ENCODE measurements around the gene PRR3.

PRR3 gene

GRCh38 chr6:30571075-30571761 lies 14.1 kb downstream of the PRR3 start, which contains the start of gene ABCF1:
TSS of gene ABCF1 (plus strand) at chr6:30571442. CDS start at chr6:30571488, 46 bp downstream.
- H4K20me1 ChIP-seq (ENCODE audit: insufficient read depth, low read length): peaks cover 31% of the 10 kb centered on the region

DNA sequence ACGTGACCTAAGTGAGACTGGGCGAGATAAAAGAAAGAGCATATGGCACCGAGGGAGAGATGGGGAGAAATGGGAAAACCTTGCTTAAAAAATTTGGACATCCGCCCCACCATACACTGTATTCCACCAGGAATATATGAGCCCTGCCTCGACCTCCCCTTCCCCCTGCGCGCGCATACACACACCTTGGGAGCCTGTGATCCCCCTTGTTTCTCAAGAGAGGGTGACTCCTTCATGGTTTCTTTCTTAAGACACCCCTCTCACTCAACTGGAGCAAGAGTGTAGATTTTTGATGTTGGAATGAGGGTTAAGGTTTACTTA lies 14.6 kb downstream of the PRR3 start:
- peaks cover 31% of the 10 kb centered on the region for H4K20me1 ChIP-seq (ENCODE audit: insufficient read depth, low read length)
- H3K79me2 ChIP-seq (ENCODE audit: low read length): peaks cover 51% of the 10 kb centered on the region
- peaks cover 20% of the 10 kb centered on the region for H3K4me1 ChIP-seq (ENCODE audit: low read length)
- H3K27me3 ChIP-seq (ENCODE audit: low read depth, low read length): no peaks in the 10 kb centered on the region
- H3K36me3 ChIP-seq (replicated peaks; ENCODE audit: low read depth, low read length): no peaks in the 10 kb centered on the region
- peak overlapping the region; percentile 71 for H3K27ac ChIP-seq (ENCODE audit: low read length)
- no peaks in the 10 kb centered on the region for H3K9me3 ChIP-seq (ENCODE audit: insufficient read depth, low read length)
- TF ChIP-seq, protein P1, sequence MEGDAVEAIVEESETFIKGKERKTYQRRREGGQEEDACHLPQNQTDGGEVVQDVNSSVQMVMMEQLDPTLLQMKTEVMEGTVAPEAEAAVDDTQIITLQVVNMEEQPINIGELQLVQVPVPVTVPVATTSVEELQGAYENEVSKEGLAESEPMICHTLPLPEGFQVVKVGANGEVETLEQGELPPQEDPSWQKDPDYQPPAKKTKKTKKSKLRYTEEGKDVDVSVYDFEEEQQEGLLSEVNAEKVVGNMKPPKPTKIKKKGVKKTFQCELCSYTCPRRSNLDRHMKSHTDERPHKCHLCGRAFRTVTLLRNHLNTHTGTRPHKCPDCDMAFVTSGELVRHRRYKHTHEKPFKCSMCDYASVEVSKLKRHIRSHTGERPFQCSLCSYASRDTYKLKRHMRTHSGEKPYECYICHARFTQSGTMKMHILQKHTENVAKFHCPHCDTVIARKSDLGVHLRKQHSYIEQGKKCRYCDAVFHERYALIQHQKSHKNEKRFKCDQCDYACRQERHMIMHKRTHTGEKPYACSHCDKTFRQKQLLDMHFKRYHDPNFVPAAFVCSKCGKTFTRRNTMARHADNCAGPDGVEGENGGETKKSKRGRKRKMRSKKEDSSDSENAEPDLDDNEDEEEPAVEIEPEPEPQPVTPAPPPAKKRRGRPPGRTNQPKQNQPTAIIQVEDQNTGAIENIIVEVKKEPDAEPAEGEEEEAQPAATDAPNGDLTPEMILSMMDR (IDR thresholded peaks at IDR 0.05; ENCODE audit: low read depth, low read length): no peak
- no peak for TF ChIP-seq EZH2phosphoT487 (IDR thresholded peaks at IDR 0.05; ENCODE audit: low read depth)
- peak overlapping the region; percentile 96 for H3K4me2 ChIP-seq (ENCODE audit: low read length)
- peak overlapping the region; percentile 86 for H3K9ac ChIP-seq (ENCODE audit: low read length)
- no peak overlapping the region for H2AFZ ChIP-seq (ENCODE audit: low read depth, low read length)
- H3K4me3 ChIP-seq (ENCODE audit: low read length): peak overlapping the region; percentile 99

More at GRCh38 chr6:30571075-30571761, 14.1 kb downstream of the PRR3 start, which contains the start of gene ABCF1:
- no peaks in the 10 kb centered on the region for H3K9me3 ChIP-seq (ENCODE audit: insufficient read depth, low read length)
- TF ChIP-seq EZH2phosphoT487 (IDR thresholded peaks at IDR 0.05; ENCODE audit: low read depth): no peak
- TF ChIP-seq, protein P1 (IDR thresholded peaks at IDR 0.05; ENCODE audit: low read depth, low read length): no peak
- peak within 1 kb of the TSS; percentile 96 for H3K4me2 ChIP-seq (ENCODE audit: low read length)
- H3K4me1 ChIP-seq (ENCODE audit: low read length): peaks cover 20% of the 10 kb centered on the region
- H3K4me3 ChIP-seq (ENCODE audit: low read length): peak within 1 kb of the TSS; percentile 99
- H3K27ac ChIP-seq (ENCODE audit: low read length): peak within 1 kb of the TSS; percentile 71
- H2AFZ ChIP-seq (ENCODE audit: low read depth, low read length): peak within 1 kb of the TSS; percentile 87
- peak within 1 kb of the TSS; percentile 86 for H3K9ac ChIP-seq (ENCODE audit: low read length)
- H3K36me3 ChIP-seq (replicated peaks; ENCODE audit: low read depth, low read length): no peaks in the 10 kb centered on the region
- H3K27me3 ChIP-seq (ENCODE audit: low read depth, low read length): no peaks in the 10 kb centered on the region
- H3K79me2 ChIP-seq (ENCODE audit: low read length): peaks cover 47% of the 10 kb centered on the region

DNA sequence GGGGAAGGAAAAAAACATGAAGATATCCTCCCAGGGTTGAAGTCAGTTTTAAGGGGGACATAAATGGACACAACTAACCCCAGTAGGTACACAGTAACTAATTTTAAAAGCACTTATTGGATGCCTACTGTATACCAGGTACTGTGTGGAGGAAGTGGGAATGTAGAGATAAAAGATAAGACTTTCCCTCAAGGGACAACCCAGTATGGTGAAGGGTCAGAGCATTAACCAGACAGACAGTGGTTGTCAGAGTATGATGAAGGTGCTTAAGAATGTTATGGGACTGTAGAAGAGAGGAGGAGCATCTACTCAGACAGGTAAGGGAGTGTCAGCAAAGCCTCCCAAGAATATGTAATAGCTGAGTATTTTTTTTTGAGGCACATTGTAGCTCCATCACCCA lies 15.1 kb downstream of the PRR3 start:
- TF ChIP-seq EZH2phosphoT487 (IDR thresholded peaks at IDR 0.05; ENCODE audit: low read depth): no peak
- TF ChIP-seq, protein P1 (IDR thresholded peaks at IDR 0.05; ENCODE audit: low read depth, low read length): no peak
- no peaks in the 10 kb centered on the region for H3K36me3 ChIP-seq (replicated peaks; ENCODE audit: low read depth, low read length)
- H3K27ac ChIP-seq (ENCODE audit: low read length): no peak overlapping the region
- H4K20me1 ChIP-seq (ENCODE audit: insufficient read depth, low read length): peaks cover 31% of the 10 kb centered on the region
- H3K9me3 ChIP-seq (ENCODE audit: insufficient read depth, low read length): no peaks in the 10 kb centered on the region
- peaks cover 20% of the 10 kb centered on the region for H3K4me1 ChIP-seq (ENCODE audit: low read length)
- H2AFZ ChIP-seq (ENCODE audit: low read depth, low read length): no peak overlapping the region
- H3K27me3 ChIP-seq (ENCODE audit: low read depth, low read length): no peaks in the 10 kb centered on the region
- H3K4me2 ChIP-seq (ENCODE audit: low read length): peak overlapping the region; percentile 96
- peak overlapping the region; percentile 86 for H3K9ac ChIP-seq (ENCODE audit: low read length)
- H3K79me2 ChIP-seq (ENCODE audit: low read length): peaks cover 55% of the 10 kb centered on the region
- peak overlapping the region; percentile 99 for H3K4me3 ChIP-seq (ENCODE audit: low read length)

DNA sequence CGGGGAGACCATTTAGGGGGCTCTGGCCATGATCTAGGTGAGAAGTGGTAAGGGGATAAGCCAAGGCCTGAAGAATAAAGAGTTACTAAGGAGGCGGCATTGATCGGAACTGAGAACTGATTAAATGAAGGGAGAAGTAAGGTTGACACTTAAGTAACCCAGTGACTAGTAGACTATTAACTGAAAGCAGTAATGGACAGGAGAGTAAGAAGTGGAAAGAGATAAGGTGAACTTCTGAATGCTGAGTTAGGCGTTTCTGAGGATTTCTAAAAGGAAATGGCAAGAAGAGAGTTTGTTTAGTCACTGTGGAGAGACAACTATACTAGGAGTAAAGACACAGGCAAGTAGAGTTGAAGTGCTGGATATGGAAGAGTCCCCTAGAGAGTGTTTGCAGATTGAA lies 16.0 kb downstream of the PRR3 start:
- Histone ChIP-seq H3K4me2 (ENCODE audit: low read length) (peak overlapping the region; percentile 17; the same call in 1 of the 2 replicates), H3K9me3 (ENCODE audit: insufficient read depth, low read length) (no peaks in the 10 kb centered on the region), H3K27me3 (ENCODE audit: low read depth, low read length) (no peaks in the 10 kb centered on the region), H3K79me2 (ENCODE audit: low read length) (peaks cover 55% of the 10 kb centered on the region), H3K4me3 (ENCODE audit: low read length) (no peak overlapping the region), H3K9ac (ENCODE audit: low read length) (no peak overlapping the region), H3K4me1 (ENCODE audit: low read length) (peaks cover 20% of the 10 kb centered on the region), H3K36me3 (replicated peaks; ENCODE audit: low read depth, low read length) (peaks cover 8% of the 10 kb centered on the region), H2AFZ (ENCODE audit: low read depth, low read length) (no peak overlapping the region), H4K20me1 (ENCODE audit: insufficient read depth, low read length) (peaks cover 31% of the 10 kb centered on the region), H3K27ac (ENCODE audit: low read length) (no peak overlapping the region)
- TF ChIP-seq, protein P1 (IDR thresholded peaks at IDR 0.05; ENCODE audit: low read depth, low read length): no peak
- no peak for TF ChIP-seq EZH2phosphoT487 (IDR thresholded peaks at IDR 0.05; ENCODE audit: low read depth)

All from OCI-LY3 (cell line).